Neural progenitor cell (in vitro differentiated cells): Measurements from ENCODE around the gene AOC1.

ENCODE experiments used
- CTCF ChIP-seq: fragments of 200-600 bp; sonication (generic); IDR thresholded peaks from 2 replicates; pipeline ENCODE4 v1.5.1; 2017; ENCODE audit warnings: antibody characterized with exemption, mild to moderate bottlenecking
- EZH2 ChIP-seq: fragments of 200-600 bp; sonication (generic); IDR thresholded peaks from 2 replicates; pipeline ENCODE4 v1.6.1; 2017; ENCODE audit warnings: antibody characterized with exemption, mild to moderate bottlenecking, moderate library complexity

GRCh38 chr7:150862356-150862755, 10.0 kb downstream of the AOC1 start:
- no peak for TF ChIP-seq CTCF
- TF ChIP-seq EZH2, result no peak
